HCT116 (cell line): ENCODE measurements around the gene ACOT9. TPM values are rescaled to one million over a fixed set of nuclear protein-coding genes. Genes with fewer than 3 reads are reported as not detected.
"Not testable (repeated sequence)": the region's sequence is repeated elsewhere in the genome, so short reads cannot be mapped to it uniquely, and the experiment has no call there.

Experiments used
- ATAC-seq: fragments of 200-7000 bp; cut with Tn5 transposase; 2 replicates; pipeline ENCODE4 v1.9.1; 2020; ENCODE audit warnings: mild to moderate bottlenecking, moderate library complexity
- BruUV-seq: library from RNA; stranded (reverse); fragments of 400-500 nt; replicated peaks from 2 replicates; lab custom pipeline; 2021; lab: Mats Ljungman, UMichigan
- CTCF ChIA-PET: fragments of 300-600 bp; sonication (Branson Sonifier 250); formaldehyde crosslinking; loops from one replicate; lab custom pipeline; 2021; ENCODE audit warnings: antibody characterized with exemption; lab: Charles Lee
- POLR2A ChIA-PET: fragments of 300-600, 350-600 bp; sonication (Branson Sonifier 250); formaldehyde crosslinking; loops from one replicate; lab custom pipeline; 2021; ENCODE audit warnings: antibody characterized with exemption; lab: Charles Lee
- RAD21 ChIA-PET, 2 experiments: fragments of 300-600 bp; sonication (Branson Sonifier 250); formaldehyde crosslinking; loops; one replicate each; lab custom pipeline; 2023; ENCODE audit warnings: low total read pairs in 2 of 2; ENCODE audit not compliant: uncharacterized antibody in 2 of 2, unreplicated experiment in 2 of 2, low non-redundant PET in 1 of 2; lab: Charles Lee
- DNase-seq: peaks from one replicate; pipeline ENCODE4 v3.0.0-alpha.2; 2010; ENCODE audit warnings: low read depth, low spot score
- H2AFZ ChIP-seq: fragments of 200-600 bp; shearing (Covaris generic), sonication (generic); 2 replicates; pipeline ENCODE4 v1.6.1; 2017; ENCODE audit warnings: low read depth, mixed run types, mixed read lengths, antibody characterized with exemption, low read length; ENCODE audit not compliant: poor library complexity, severe bottlenecking
- H3K27ac ChIP-seq: 2 replicates; pipeline ENCODE4 v1.5.1; 2012; ENCODE audit warnings: low read depth, low read length
- H3K27me3 ChIP-seq: fragments of 200-600 bp; sonication (generic); 2 replicates; pipeline ENCODE4 v1.6.1; 2016; ENCODE audit warnings: mixed run types, low read length, mixed read lengths; ENCODE audit not compliant: insufficient read depth
- H3K36me3 ChIP-seq, 2 experiments: fragments of 200-500 bp in 1 of 2; fragments of 200-600 bp in 1 of 2; sonication (Bioruptor generic) in 1 of 2; sonication (generic) in 1 of 2; 2 replicates each; pipeline versions ENCODE4 v1.5.1 to v1.6.1; 2014 to 2016; ENCODE audit warnings: low read length in 2 of 2, inconsistent platforms in 1 of 2, mixed read lengths in 1 of 2, mixed run types in 1 of 2; ENCODE audit not compliant: insufficient read depth in 2 of 2, control insufficient read depth in 1 of 2
- H3K4me1 ChIP-seq, 2 experiments: fragments of 200-600 bp in 1 of 2; sonication (generic) in 1 of 2; 2 replicates each; pipeline versions ENCODE4 v1.5.1 to v1.6.1; 2012 to 2017; ENCODE audit warnings: low read length in 2 of 2, inconsistent platforms in 1 of 2, mild to moderate bottlenecking in 1 of 2, mixed read lengths in 1 of 2, mixed run types in 1 of 2, moderate library complexity in 1 of 2; ENCODE audit not compliant: insufficient read depth in 2 of 2, control insufficient read depth in 1 of 2
- H3K4me2 ChIP-seq: fragments of 200-600 bp; sonication (generic); 2 replicates; pipeline ENCODE4 v1.6.1; 2017; ENCODE audit warnings: mixed run types, low read length, mixed read lengths
- H3K4me3 ChIP-seq, 2 experiments: fragments of 200-600 bp in 1 of 2; sonication (generic) in 1 of 2; replicated peaks in 1 of 2; 2 replicates each; pipeline ENCODE4 v1.5.1; 2011 to 2016; ENCODE audit warnings: low read length in 2 of 2, control low read depth in 1 of 2, low read depth in 1 of 2, mild to moderate bottlenecking in 1 of 2, mixed read lengths in 1 of 2, mixed run types in 1 of 2
- H3K79me2 ChIP-seq: fragments of 200-600 bp; sonication (generic); 2 replicates; pipeline ENCODE4 v1.6.1; 2017; ENCODE audit warnings: mild to moderate bottlenecking, mixed run types, low read length, moderate library complexity, mixed read lengths; ENCODE audit not compliant: insufficient read depth
- H3K9ac ChIP-seq: fragments of 200-600 bp; sonication (generic); 2 replicates; pipeline ENCODE4 v1.6.1; 2016; ENCODE audit warnings: low read length, mixed read lengths
- H3K9me2 ChIP-seq: fragments of 200-600 bp; sonication (generic), shearing (Covaris generic); 2 replicates; pipeline ENCODE4 v1.6.1; 2017; ENCODE audit warnings: mixed run types, mild to moderate bottlenecking, moderate library complexity; ENCODE audit not compliant: insufficient read depth
- H3K9me3 ChIP-seq, 2 experiments: fragments of 200-500 bp in 1 of 2; fragments of 200-600 bp in 1 of 2; sonication (Bioruptor generic) in 1 of 2; sonication (generic) in 1 of 2; 2 replicates each; pipeline ENCODE4 v1.6.1; 2014 to 2017; ENCODE audit warnings: low read length in 2 of 2, mixed read lengths in 2 of 2, inconsistent platforms in 1 of 2, low read depth in 1 of 2, mild to moderate bottlenecking in 1 of 2, mixed run types in 1 of 2, moderate library complexity in 1 of 2; ENCODE audit not compliant: control insufficient read depth in 1 of 2, insufficient read depth in 1 of 2
- H4K20me1 ChIP-seq: fragments of 200-600 bp; sonication (generic), shearing (Covaris generic); 2 replicates; pipeline ENCODE4 v1.6.1; 2017; ENCODE audit warnings: mixed run types, mild to moderate bottlenecking, moderate library complexity; ENCODE audit not compliant: insufficient read depth
- ELF1 ChIP-seq: IDR thresholded peaks from 2 replicates; pipeline ENCODE4 v1.6.1; 2012; ENCODE audit warnings: low read depth, borderline replicate concordance
- EZH2 ChIP-seq: fragments of 200-600 bp; sonication (generic); IDR thresholded peaks from 2 replicates; pipeline ENCODE4 v1.6.1; 2017; ENCODE audit warnings: antibody characterized with exemption, mixed run types
- JUND ChIP-seq: IDR thresholded peaks from 2 replicates; pipeline ENCODE4 v1.6.1; 2012
- POLR2A ChIP-seq: IDR thresholded peaks from 2 replicates; pipeline ENCODE4 v1.7.0; 2011; ENCODE audit warnings: borderline replicate concordance; ENCODE audit not compliant: insufficient read depth, insufficient read length; ENCODE audit errors: extremely low read depth
- POLR2AphosphoS5 ChIP-seq: IDR thresholded peaks from 2 replicates; pipeline ENCODE4 v1.6.1; 2011; ENCODE audit warnings: mild to moderate bottlenecking, low read depth, low read length, moderate library complexity
- RAD21 ChIP-seq: IDR thresholded peaks from 2 replicates; pipeline ENCODE4 v1.6.1; 2012; ENCODE audit warnings: low read depth, mild to moderate bottlenecking
- SP1 ChIP-seq: IDR thresholded peaks from 2 replicates; pipeline ENCODE4 v1.6.1; 2012; ENCODE audit warnings: low read depth
- SRF ChIP-seq: IDR thresholded peaks from 2 replicates; pipeline ENCODE4 v1.6.1; 2012; ENCODE audit warnings: low read depth
- YY1 ChIP-seq: IDR thresholded peaks from 2 replicates; pipeline ENCODE4 v1.6.1; 2011; ENCODE audit warnings: low read length, low read depth, moderate library complexity, mild to moderate bottlenecking; ENCODE audit not compliant: insufficient replicate concordance; ENCODE audit errors: extremely low read depth
- ZFX ChIP-seq: fragments of 450-650 bp; IDR thresholded peaks from 2 replicates; pipeline ENCODE4 v1.6.1; 2017
- ZNF274 ChIP-seq: fragments of 200-500 bp; sonication (Bioruptor generic); IDR thresholded peaks from 2 replicates; pipeline ENCODE4 v1.6.1; 2014; ENCODE audit warnings: mild to moderate bottlenecking, low read depth, low read length, inconsistent platforms
- intact Hi-C: fragments of 100-400 bp; cut with micrococcal nuclease; formaldehyde crosslinking; loops from 2 replicates; pipeline ENCODE4 v1.10.0; 2022
- total RNA-seq: library from RNA; stranded (reverse); gene quantifications from one replicate; pipeline ENCODE4 v1.2.1, GENCODE V29; 2021; ENCODE audit not compliant: unreplicated experiment
- TF ChIP-seq, protein P1 (sequence below): IDR thresholded peaks from 2 replicates; pipeline ENCODE4 v1.6.1; 2012
- TF ChIP-seq, protein P2 (sequence below): IDR thresholded peaks from 2 replicates; pipeline ENCODE4 v1.6.1; 2012
- TF ChIP-seq, protein P3 (sequence below): IDR thresholded peaks from 2 replicates; pipeline ENCODE4 v1.6.1; 2011; ENCODE audit warnings: mild to moderate bottlenecking, low read length, moderate library complexity; ENCODE audit not compliant: insufficient replicate concordance; ENCODE audit errors: extremely low read depth
- TF ChIP-seq, protein P4 (sequence below), 3 experiments: fragments of 200-600 bp in 1 of 3; sonication (generic) in 1 of 3; IDR thresholded peaks in 2 of 3; conservative IDR thresholded peaks in 1 of 3; 2 replicates each; pipeline ENCODE4 v1.5.1; 2012 to 2017; ENCODE audit warnings: low read depth in 2 of 3, low read length in 2 of 3, antibody characterized with exemption in 1 of 3, borderline replicate concordance in 1 of 3, control low read depth in 1 of 3, mild to moderate bottlenecking in 1 of 3, mixed read lengths in 1 of 3, mixed run types in 1 of 3, moderate library complexity in 1 of 3; ENCODE audit not compliant: insufficient read depth in 1 of 3

Gene ACOT9
- total RNA-seq, 1 experiment from 2014 or later, result 59.7 TPM

DNA sequence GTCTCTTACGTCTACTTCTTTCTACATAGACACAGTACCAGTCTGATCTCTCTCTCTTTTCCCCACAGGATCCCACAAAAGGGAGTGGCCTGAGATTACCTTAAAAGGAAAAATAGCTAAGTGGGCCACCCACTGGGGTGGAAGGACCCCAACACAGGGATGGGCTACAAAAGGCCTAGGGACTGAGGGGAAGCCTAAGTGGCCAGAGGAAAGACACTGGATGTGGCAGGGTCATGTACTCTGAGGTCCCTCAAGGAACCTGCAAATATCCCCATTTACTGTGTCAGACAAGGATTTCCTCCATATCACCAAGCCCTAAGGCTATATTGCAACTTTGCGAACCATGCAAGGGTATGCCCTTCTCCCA, 82.3 kb downstream of the ACOT9 start:
- H3K79me2 ChIP-seq, result no peaks in the 10 kb centered on the region
- no peaks in the 10 kb centered on the region for H3K9me2 ChIP-seq
- RAD21 ChIA-PET, result no interaction called here
- no peaks in the 10 kb centered on the region for H4K20me1 ChIP-seq
- no peak overlapping the region for H2AFZ ChIP-seq
- H3K36me3 ChIP-seq, result no peaks in the 10 kb centered on the region
- no peak overlapping the region for H3K4me3 ChIP-seq
- no peaks in the 10 kb centered on the region for H3K27me3 ChIP-seq
- no peak for ATAC-seq
- TF ChIP-seq, protein P1, sequence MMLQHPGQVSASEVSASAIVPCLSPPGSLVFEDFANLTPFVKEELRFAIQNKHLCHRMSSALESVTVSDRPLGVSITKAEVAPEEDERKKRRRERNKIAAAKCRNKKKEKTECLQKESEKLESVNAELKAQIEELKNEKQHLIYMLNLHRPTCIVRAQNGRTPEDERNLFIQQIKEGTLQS, result no peak
- TF ChIP-seq, protein P2, sequence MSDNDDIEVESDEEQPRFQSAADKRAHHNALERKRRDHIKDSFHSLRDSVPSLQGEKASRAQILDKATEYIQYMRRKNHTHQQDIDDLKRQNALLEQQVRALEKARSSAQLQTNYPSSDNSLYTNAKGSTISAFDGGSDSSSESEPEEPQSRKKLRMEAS, result no peak
- TF ChIP-seq JUND, result no peak
- no peak for TF ChIP-seq POLR2A
- TF ChIP-seq, protein P3, sequence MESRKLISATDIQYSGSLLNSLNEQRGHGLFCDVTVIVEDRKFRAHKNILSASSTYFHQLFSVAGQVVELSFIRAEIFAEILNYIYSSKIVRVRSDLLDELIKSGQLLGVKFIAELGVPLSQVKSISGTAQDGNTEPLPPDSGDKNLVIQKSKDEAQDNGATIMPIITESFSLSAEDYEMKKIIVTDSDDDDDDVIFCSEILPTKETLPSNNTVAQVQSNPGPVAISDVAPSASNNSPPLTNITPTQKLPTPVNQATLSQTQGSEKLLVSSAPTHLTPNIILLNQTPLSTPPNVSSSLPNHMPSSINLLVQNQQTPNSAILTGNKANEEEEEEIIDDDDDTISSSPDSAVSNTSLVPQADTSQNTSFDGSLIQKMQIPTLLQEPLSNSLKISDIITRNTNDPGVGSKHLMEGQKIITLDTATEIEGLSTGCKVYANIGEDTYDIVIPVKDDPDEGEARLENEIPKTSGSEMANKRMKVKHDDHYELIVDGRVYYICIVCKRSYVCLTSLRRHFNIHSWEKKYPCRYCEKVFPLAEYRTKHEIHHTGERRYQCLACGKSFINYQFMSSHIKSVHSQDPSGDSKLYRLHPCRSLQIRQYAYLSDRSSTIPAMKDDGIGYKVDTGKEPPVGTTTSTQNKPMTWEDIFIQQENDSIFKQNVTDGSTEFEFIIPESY, result no peak
- no peak for TF ChIP-seq RAD21
- no peak for TF ChIP-seq ZFX
- TF ChIP-seq ZNF274, result no peak
- no peak for TF ChIP-seq ELF1
- no peak for TF ChIP-seq SP1
- TF ChIP-seq, protein P4, sequence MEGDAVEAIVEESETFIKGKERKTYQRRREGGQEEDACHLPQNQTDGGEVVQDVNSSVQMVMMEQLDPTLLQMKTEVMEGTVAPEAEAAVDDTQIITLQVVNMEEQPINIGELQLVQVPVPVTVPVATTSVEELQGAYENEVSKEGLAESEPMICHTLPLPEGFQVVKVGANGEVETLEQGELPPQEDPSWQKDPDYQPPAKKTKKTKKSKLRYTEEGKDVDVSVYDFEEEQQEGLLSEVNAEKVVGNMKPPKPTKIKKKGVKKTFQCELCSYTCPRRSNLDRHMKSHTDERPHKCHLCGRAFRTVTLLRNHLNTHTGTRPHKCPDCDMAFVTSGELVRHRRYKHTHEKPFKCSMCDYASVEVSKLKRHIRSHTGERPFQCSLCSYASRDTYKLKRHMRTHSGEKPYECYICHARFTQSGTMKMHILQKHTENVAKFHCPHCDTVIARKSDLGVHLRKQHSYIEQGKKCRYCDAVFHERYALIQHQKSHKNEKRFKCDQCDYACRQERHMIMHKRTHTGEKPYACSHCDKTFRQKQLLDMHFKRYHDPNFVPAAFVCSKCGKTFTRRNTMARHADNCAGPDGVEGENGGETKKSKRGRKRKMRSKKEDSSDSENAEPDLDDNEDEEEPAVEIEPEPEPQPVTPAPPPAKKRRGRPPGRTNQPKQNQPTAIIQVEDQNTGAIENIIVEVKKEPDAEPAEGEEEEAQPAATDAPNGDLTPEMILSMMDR (IDR thresholded peaks at IDR 0.05 in 2 of 3, conservative IDR thresholded peaks at IDR 0.05 in 1 of 3; ENCODE audit: borderline replicate concordance in 1 of 3, insufficient read depth in 1 of 3, low read depth in 2 of 3, low read length in 2 of 3), result no peak
- no peak for TF ChIP-seq YY1
- no peak for TF ChIP-seq EZH2
- no peak for TF ChIP-seq POLR2AphosphoS5
- no peak for TF ChIP-seq SRF
- intact Hi-C loops, result no loop called here
- POLR2A ChIA-PET, result no interaction called here
- no peaks in the 10 kb centered on the region for H3K9me3 ChIP-seq
- H3K9ac ChIP-seq, result no peak overlapping the region
- H3K27ac ChIP-seq, result no peak overlapping the region
- H3K4me2 ChIP-seq, result no peak overlapping the region
- no peaks in the 10 kb centered on the region for H3K4me1 ChIP-seq
- no peak for DNase-seq
- no TSS peak for BruUV-seq
- CTCF ChIA-PET, result no interaction called here

DNA sequence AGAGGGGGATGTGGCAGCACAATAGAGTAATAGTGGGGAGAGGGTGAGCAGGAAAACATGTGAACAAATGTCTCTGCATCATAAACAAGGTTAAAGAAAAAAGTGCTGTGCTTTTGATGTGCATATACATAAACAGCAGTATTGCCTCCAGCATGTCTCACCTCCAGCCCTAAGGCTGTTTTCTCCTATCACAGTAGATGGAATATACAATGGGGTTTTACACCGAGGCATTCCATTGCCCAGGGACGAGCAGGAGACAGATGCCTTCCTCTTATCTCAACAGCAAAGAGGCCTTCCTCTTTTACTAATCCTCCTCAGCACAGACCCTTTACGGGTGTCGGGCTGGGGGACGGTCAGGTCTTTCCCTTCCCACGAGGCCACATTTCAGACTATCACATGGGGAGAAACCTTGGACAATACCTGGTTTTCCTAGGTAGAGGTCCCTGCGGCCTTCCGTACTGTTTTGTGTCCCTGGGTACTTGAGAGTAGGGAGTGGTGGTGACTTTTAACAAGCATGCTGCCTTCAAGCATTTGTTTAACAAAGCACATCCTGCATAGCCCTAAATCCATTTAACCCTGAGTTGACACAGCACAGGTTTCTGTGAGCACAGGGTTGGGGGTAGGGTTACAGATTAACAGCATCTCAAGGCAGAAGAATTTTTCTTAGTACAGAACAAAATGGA, 82.9 kb downstream of the ACOT9 start:
- H3K4me1 ChIP-seq, H3K4me2 ChIP-seq, intact Hi-C loops, CTCF ChIA-PET, DNase-seq, H3K9ac ChIP-seq, H3K4me3 ChIP-seq, H3K27me3 ChIP-seq, ATAC-seq, H4K20me1 ChIP-seq, BruUV-seq, POLR2A ChIA-PET, H3K36me3 ChIP-seq, H3K9me2 ChIP-seq, RAD21 ChIA-PET, H3K9me3 ChIP-seq, H3K27ac ChIP-seq, H3K79me2 ChIP-seq, H2AFZ ChIP-seq: not testable (repeated sequence)
